GM19025 (cell line): ENCODE data around the gene TNFRSF12A.
"Not testable (repeated sequence)": the region's sequence is repeated elsewhere in the genome, so short reads cannot be mapped to it uniquely, and the experiment has no call there.

ENCODE experiments used
- ATAC-seq: cut with Tn5 transposase; IDR thresholded peaks from one replicate; pipeline ENCODE4 v1.9.1; 2021; ENCODE audit warnings: mild to moderate bottlenecking, low read depth, moderate library complexity; ENCODE audit not compliant: unreplicated experiment

The TNFRSF12A gene

DNA sequence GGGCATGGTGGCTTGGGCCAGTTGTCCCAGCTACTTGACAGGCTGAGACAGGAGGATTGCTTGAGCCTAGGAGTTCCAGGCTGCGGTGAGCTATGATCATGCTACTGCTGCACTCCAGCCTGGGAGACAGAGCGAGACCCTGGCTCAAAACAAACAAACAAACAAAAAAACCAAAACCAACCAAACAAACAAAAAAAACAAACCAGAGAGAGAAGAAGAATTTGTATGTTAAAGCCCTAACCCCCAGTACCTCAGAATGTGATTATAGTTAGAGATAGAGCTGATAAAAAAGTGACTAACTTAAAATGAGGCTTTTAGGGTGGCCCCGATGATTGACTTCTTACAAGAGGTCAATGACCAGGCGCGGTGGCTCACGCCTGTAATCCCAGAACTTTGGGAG is 24.5 kb downstream of the TNFRSF12A start:
- ATAC-seq = no peak

DNA sequence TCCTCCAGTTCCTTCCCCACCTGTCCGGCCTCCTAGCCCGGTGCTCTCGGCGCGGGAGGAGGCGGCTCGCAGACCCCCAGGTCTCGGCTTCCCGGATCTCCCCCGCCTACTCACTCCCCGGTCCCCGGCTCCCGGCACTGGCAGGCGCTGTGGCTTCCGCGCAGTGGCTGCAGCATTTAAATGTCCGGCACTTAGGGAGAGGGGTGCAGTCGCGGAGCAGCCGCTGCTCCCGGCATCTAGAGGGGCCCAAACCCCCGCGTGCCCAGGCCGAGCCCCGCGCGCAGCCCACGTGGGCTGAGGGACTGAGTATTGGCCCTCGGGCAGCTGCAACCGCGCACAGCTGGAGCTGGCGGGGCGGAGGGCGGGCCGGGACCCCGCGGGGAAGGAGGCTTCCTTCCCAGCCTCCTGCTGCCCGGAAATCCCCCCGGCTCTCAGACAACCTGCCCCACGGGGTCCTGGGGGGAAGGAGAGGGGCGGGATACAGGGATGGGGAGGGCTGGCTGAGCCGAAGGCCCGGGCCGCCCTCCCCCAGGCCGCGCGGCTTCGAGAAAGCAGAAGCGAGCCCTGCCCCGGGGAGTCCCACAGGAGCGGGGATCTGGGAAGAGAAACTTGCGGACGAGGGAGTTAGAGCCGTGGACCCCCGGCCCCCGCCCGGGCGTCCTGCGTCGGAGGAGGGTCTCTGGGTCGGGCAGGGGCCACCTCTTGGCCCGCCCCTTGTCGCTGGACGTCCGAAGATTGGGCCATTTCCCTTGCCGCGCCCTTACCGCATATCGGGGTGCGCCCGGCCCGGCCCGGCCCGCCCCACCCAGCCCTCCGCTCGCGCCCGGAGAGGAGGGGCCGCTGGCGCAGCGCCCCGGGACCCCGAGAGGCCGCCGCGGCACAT is 25.8 kb downstream of the TNFRSF12A start, which contains the start of gene MMP25:
TSS of gene MMP25 (plus strand) at position 804 of the 883 bp plus-strand sequence. CDS start 357 bp downstream, outside the sequence.
- no peak for ATAC-seq

DNA sequence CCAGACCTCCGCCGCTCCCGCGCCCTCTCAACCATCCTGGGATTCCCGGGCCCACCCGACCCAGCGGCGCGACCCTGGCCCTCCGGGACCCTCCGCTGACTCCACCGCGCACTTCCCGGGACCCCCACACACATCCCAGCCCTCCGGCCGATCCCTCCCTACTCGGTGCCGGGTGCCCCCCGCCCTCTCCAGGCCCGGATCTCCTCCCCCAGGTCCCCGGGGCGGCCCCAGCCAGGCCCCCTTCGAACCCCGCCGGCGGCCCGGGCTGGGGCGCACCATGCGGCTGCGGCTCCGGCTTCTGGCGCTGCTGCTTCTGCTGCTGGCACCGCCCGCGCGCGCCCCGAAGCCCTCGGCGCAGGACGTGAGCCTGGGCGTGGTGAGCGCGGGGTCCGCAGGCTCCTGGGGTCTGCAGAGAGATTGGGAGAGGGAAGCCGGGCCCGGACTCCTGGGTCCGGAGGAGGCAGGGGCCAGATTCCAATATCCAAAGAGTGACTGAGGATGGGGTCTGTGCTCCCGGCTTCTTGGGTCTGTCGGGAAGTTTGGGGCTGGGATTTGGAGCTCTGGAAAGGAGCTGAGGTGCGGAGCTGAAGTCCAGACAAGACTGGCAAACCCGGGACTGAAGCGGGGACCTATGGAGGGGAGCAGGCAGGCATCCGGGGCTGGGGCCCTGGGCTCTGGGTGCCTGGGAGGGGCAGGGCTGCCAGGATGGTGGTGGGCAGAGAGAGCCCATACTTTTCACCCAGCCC is 26.6 kb downstream of the TNFRSF12A start:
- no peak for ATAC-seq

DNA sequence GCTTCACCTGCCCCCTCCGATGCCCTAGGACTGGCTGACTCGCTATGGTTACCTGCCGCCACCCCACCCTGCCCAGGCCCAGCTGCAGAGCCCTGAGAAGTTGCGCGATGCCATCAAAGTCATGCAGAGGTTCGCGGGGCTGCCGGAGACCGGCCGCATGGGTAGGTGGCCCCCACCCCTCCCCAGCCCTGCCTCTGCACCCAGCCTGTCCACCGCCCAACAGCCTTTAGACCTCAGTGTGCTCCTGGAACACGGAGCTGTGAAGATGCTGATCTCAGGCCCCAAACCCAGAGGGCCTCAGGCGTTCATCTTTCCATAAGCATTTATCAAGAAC is 27.2 kb downstream of the TNFRSF12A start:
- no peak for ATAC-seq

DNA sequence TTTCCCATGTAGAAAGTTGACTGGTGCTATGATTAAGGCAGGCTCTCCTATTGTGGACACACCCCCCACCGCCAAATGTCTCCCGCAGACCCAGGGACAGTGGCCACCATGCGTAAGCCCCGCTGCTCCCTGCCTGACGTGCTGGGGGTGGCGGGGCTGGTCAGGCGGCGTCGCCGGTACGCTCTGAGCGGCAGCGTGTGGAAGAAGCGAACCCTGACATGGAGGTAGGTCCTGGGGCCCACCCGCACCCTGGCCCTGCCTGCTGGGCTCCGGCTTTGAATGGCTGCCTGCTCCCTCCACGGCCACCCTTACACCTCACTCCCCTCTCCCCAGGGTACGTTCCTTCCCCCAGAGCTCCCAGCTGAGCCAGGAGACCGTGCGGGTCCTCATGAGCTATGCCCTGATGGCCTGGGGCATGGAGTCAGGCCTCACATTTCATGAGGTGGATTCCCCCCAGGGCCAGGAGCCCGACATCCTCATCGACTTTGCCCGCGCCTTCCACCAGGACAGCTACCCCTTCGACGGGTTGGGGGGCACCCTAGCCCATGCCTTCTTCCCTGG is 29.8 kb downstream of the TNFRSF12A start:
- no peak for ATAC-seq

DNA sequence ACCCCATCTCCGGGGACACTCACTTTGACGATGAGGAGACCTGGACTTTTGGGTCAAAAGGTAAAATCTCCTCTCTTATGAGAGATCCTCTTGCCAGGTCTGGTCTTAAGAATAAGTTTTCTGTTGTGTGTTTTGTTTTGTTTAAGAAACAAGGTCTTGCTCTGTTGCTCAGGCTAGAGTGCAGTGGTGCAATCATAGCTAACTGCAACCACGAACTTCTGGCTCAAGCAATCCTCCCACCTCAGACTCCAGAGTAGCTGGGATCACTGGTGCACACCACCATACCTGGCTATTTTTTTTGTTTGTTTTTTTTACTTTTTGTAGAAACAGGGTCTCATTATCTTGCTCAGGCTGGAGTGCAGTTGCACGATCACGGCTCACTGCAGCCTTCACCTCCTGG is 30.3 kb downstream of the TNFRSF12A start:
- ATAC-seq = no peak

DNA sequence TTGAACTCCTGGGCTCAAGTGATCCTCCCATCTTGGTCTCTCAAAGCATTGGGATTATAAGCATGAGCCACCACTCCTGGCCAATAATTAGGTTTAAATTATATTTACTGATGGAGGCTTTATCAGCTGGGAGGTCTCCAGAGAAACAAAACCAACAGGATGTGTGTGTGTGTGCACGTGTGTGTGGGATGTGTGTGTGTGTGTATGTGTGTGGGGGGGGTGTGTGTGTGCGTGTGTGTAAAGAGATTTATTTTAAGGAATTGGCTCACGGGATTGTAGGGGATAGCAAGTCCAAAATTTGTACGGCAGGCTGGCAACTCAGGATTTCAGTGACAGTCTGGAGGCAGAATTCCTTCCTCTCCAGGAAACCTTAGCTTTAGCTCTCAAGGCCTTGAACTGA is 30.8 kb downstream of the TNFRSF12A start:
- no peak for ATAC-seq

DNA sequence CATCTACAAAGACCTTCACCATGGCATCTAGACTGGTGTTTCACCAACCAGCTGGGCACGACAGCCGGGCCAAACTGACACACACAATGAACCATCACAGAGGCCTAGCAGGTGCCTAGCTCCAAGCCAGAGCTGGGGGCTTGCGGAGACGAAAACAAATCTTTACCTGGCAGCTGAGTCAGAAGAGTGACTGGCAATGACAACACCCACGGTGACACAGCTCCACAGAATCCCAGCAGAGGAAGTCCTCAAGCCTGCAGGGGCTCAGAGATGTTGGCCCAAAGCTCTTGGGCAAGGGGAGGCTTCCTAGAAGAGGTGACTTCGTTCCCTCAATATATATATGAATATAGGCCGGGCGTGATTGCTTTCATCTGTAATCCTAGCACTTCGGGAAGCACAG is 31.3 kb downstream of the TNFRSF12A start:
- ATAC-seq = no peak

DNA sequence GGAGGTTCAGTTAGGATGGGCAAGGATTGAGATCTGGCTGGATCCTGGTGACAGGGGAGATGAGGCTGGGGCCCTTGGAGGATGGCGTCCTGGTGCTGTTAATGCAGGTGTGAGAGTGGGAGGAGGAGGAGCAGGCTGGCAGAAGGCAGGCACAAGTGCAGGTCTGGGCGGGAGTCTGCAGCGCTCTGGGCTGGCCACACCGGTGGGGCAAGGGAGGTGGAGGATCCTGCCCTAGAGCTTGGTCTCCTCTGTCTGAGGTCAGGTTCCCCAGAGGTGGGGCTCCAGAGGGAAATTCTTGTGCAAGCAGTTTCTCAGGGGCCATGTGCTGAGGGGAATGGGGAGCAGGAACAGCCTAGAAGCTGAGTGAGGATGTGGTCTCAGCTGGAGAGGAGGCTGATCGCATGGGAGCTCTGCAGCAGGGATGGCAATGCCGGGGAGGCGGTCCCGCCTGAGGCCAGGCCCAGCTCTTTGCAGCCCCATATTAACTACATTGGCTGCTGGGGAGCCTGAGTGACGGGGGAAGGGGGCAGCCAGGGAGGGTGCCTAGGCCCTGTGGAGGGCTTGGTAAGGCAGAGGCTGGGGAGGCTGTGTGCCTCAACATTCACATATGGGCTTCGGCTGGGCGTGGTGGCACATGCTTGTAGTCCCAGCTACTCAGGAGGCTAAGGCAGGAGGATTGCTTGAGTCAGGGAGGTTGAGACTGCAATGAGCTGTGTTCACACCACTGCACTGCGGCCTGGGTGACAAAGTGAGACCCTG is 32.6 kb downstream of the TNFRSF12A start:
- ATAC-seq = not testable (repeated sequence)

DNA sequence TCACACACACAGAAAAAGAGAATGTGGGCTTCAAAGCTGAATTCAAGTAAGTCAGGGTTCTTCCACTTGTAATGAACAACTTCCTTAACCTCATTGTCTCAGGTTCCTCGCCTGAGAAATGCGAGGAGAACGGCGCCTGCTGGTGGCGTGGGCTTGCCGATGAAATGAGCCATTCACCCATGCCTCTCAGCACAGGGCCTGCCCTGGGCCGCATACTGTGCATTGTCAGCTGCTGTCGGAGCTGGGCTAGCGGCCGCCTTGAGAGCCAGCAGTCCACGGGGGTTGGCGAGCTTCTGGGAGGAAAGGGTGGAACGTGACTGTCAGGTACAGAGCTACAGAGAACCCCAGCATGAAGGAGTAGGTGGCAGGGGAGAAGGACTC is 33.2 kb downstream of the TNFRSF12A start:
- ATAC-seq = not testable (repeated sequence)

DNA sequence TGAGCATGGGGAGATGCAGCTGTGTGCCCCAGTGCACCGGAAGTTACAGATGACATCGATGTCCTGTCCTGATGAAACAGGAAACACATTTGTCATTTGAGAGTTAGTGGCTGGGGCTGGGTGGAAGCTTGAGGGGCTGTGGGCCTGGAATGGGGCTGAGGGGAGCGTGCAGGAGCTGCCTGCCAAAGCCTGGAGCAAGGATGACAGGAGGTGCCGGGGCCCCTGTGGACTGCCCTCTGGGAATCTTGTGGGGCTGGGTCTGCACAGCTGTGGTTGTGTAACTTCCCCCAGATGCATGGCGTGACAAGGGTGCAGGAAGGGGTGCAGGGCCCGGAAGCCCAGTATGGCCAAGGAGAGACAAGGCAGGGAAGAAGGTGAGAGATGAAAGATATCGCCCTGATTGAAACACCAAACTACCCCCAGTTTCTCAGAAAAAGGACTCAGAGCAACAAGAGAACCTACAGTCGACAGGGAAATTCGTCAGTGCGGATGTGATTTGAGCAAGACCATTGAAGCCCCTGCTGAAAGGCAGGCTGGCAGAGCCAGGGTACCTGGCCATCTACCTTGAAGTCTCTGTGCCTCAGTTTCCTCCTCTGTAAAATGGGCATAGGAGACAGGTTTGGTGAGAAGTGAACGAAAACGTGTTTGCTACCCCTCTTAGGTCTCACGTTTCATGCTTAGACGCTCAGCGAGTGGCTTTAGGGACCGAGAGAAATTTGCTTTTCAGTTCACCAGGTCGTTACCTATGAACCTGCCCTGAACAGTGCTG is 35.0 kb downstream of the TNFRSF12A start:
- no peak for ATAC-seq

DNA sequence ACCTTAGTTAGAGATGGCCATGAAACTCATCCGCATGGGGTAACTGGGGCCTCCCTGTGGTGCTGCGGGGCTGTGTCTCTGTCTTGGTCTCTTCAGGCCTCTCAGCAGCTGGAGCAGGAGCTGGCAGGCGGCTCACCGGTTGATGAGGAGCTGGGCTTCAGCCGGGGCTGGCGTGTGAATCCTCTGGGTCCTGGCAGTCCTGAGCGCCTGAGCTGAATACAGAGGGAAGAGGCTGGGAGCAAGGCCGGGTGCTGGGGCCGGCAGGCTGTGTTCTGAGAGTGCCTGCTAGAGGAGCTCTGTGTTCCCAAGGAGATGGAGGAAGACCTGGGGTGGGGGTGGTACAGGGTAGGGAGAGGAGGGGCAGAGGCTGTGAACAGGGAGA is 35.6 kb downstream of the TNFRSF12A start:
- not testable (repeated sequence) for ATAC-seq

DNA sequence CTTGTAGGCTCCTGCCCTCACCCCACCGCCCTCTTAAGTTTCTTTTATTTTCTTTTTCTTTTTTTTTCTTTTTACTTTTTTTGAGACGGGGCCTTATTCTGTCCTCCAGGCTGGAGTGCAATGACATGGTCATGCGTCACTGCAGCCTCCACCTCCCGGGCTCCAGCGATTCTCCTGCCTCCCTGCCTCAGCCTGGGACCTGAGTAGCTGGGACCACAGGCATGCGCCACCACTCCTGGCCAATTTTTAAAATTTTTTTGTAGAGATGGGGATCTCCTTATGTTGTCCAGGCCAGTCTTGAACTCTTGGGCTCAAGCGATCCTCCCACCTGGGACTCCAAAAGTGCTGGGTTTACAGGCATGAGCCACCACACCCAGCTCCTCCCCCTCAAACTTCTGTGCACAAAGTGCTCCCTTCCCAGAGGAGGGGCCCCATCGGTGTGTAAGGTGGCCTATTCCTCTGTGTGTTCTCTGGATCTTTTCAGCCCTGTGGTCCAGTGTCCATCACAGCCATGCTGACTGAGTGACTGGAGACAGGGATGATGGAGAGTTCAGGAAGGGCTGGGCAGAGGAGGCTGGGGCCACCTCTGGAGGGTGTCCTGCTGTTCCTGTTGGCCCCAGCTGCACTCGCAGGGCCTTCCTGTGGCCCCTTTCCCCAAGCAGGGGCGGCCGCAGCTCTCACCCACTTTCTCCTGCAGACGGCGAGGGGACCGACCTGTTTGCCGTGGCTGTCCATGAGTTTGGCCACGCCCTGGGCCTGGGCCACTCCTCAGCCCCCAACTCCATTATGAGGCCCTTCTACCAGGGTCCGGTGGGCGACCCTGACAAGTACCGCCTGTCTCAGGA is 36.4 kb downstream of the TNFRSF12A start:
- ATAC-seq = no peak

DNA sequence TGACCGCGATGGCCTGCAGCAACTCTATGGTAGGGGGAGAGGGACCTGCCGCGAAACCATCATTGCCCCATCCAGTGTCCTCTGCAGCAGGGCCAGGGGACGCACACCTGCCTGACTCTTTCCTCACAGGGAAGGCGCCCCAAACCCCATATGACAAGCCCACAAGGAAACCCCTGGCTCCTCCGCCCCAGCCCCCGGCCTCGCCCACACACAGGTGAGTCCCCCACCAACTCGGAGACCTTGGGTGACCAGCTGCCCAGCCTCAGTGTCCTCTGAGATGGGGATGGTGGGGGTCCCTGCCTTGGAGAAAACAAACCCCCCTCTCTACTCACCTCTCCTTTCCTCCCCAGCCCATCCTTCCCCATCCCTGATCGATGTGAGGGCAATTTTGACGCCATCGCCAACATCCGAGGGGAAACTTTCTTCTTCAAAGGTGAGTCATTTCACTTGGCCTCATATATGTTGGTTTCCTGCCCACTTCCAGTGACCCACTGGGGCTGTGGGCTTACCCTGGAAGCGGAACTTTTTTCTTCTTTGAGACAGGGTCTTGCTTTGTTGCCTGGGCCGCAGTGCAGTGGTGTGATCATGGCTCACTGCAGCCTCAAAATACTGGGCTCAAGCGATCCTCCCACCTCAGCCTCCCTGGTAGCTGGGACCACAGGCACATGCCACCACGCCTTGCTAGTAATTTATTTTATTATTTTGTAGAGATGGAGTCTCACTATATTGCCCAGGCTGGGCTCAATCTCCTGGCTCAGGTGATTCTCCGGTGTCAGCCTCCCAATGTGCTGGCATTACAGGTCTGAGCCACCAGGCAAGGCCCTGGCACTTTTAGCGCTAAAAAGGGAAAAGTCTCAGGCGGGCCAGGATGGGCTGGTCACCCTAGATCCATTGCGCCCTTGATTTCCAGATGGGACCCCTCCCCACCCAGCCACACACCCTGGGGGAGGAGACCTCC is 37.3 kb downstream of the TNFRSF12A start:
- no peak for ATAC-seq

DNA sequence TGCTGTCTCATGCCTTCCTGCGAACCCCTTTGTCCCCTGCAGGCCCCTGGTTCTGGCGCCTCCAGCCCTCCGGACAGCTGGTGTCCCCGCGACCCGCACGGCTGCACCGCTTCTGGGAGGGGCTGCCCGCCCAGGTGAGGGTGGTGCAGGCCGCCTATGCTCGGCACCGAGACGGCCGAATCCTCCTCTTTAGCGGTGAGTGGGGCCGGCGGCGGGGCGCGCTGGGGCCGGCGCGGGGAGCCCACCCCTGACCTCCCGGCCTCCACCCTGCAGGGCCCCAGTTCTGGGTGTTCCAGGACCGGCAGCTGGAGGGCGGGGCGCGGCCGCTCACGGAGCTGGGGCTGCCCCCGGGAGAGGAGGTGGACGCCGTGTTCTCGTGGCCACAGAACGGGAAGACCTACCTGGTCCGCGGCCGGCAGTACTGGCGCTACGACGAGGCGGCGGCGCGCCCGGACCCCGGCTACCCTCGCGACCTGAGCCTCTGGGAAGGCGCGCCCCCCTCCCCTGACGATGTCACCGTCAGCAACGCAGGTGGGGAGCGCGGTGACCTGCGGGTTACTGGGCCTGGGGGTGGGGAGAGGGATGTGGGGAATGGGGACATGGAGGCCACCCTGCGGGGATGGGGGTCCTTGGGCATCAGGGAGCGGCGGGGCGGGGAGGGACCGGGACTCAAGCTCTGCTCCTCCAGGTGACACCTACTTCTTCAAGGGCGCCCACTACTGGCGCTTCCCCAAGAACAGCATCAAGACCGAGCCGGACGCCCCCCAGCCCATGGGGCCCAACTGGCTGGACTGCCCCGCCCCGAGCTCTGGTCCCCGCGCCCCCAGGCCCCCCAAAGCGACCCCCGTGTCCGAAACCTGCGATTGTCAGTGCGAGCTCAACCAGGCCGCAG is 38.2 kb downstream of the TNFRSF12A start:
- ATAC-seq = no peak

DNA sequence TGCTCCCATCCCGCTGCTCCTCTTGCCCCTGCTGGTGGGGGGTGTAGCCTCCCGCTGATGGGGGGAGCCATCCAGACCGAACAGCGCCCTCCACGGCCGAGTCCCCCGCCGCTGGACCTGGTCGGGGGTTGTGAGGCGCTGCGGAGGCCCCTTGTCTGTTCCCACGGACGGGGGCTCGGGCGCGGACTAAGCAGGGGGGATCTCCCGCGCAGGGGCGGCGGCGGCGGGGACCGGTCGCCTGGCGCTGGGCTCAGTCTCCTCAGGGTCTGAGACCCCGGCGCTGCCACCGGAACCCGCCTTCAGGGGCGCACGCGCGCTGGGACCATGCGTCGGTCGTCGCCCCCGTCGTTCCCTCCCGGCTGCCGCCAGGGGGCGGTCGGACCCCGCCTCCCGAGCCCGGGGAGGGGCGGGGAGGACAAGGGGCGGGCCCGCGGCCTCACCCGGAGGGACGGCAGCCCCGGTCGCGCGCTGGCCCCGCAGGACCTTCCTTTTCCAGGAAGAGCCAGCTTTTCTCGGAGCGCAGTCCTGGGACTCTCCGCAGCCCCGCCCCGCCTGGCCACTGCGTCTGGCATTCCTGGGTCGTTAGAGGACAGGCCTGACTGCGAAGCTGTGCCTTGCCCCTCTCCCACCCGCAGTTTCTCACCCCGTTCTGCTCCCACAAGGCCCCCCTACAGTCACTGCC is 39.0 kb downstream of the TNFRSF12A start:
- peak; percentile 77 for ATAC-seq
